ENCODE measurements around the gene CLDN2. TPM values are rescaled to one million over a fixed set of nuclear protein-coding genes. Genes with fewer than 3 reads are reported as not detected.

The CLDN2 gene
- total RNA-seq, 2 donors from 2014 or later = not detected

- no peak for DNase-seq (ENCODE audit: low spot score)
- intact Hi-C loops (cut with DNase I) = no loop called here
These were observed 7.3 kb upstream of the CLDN2 start for GRCh38 chrX:106912864-106913263.

- DNase-seq (ENCODE audit: low spot score) = no peak
- intact Hi-C loops (cut with DNase I) = no loop called here
These were observed 2.2 kb upstream of the CLDN2 start for GRCh38 chrX:106917830-106918500.

GRCh38 chrX:106921637-106922036 is 1.4 kb downstream of the CLDN2 start:
- DNase-seq (ENCODE audit: low spot score) = no peak
- intact Hi-C loops (cut with DNase I) = no loop called here

- no peak for DNase-seq (ENCODE audit: low spot score)
- intact Hi-C loops (cut with DNase I) = no loop called here
These were observed 6.8 kb downstream of the CLDN2 start for GRCh38 chrX:106927023-106927422.

GRCh38 chrX:106927700-106928099 is 7.5 kb downstream of the CLDN2 start:
- intact Hi-C loops (cut with DNase I) = no loop called here
- DNase-seq (ENCODE audit: low spot score) = no peak

GRCh38 chrX:106928227-106928626 is 8.0 kb downstream of the CLDN2 start:
- DNase-seq (ENCODE audit: low spot score) = no peak
- intact Hi-C loops (cut with DNase I) = no loop called here

- intact Hi-C loops (cut with DNase I) = loop anchor here in 1 of 2 donors (5.0 kb wide), 1 partner anchor 35 kb away; no protein-coding TSS in a partner anchor
- DNase-seq (ENCODE audit: low spot score) = no peak
These were observed 11.8 kb downstream of the CLDN2 start for GRCh38 chrX:106931831-106932491.

GRCh38 chrX:106932492-106932923 is 12.3 kb downstream of the CLDN2 start:
- intact Hi-C loops (cut with DNase I) = loop anchor here in 1 of 2 donors (5.0 kb wide), 1 partner anchor 35 kb away; no protein-coding TSS in a partner anchor
- no peak for DNase-seq (ENCODE audit: low spot score)

- intact Hi-C loops (cut with DNase I) = loop anchor here in 1 of 2 donors (5.0 kb wide), 1 partner anchor 36 kb away; no protein-coding TSS in a partner anchor
- DNase-seq (ENCODE audit: low spot score) = no peak
These were observed 12.8 kb downstream of the CLDN2 start for GRCh38 chrX:106932960-106933537.

- intact Hi-C loops (cut with DNase I) = loop anchor here in 1 of 2 donors (5.0 kb wide), 1 partner anchor 36 kb away; no protein-coding TSS in a partner anchor
- peak; percentile 80 for DNase-seq (ENCODE audit: low spot score)
These were observed 13.3 kb downstream of the CLDN2 start for GRCh38 chrX:106933538-106933961.

- intact Hi-C loops (cut with DNase I) = no loop called here
- DNase-seq (ENCODE audit: low spot score) = no peak
These were observed 15.0 kb downstream of the CLDN2 start for GRCh38 chrX:106935175-106935574.

- intact Hi-C loops (cut with DNase I) = no loop called here
- DNase-seq (ENCODE audit: low spot score) = no peak
These were observed 16.0 kb downstream of the CLDN2 start for GRCh38 chrX:106936246-106936645.

- intact Hi-C loops (cut with DNase I) = no loop called here
- DNase-seq (ENCODE audit: low spot score) = no peak
These were observed 19.4 kb downstream of the CLDN2 start for GRCh38 chrX:106939566-106939965.

- no peak for DNase-seq (ENCODE audit: low spot score)
- intact Hi-C loops (cut with DNase I) = no loop called here
These were observed 19.9 kb downstream of the CLDN2 start for GRCh38 chrX:106940068-106940467.

GRCh38 chrX:106946464-106946863 is 26.3 kb downstream of the CLDN2 start:
- DNase-seq (ENCODE audit: low spot score) = no peak
- intact Hi-C loops (cut with DNase I) = no loop called here

GRCh38 chrX:106948641-106949040 is 28.4 kb downstream of the CLDN2 start:
- no peak for DNase-seq (ENCODE audit: low spot score)
- intact Hi-C loops (cut with DNase I) = no loop called here

- DNase-seq (ENCODE audit: low spot score) = no peak
- intact Hi-C loops (cut with DNase I) = no loop called here
These were observed 29.2 kb downstream of the CLDN2 start for GRCh38 chrX:106949366-106949765.

- no peak for DNase-seq (ENCODE audit: low spot score)
- intact Hi-C loops (cut with DNase I) = no loop called here
These were observed 30.2 kb downstream of the CLDN2 start for GRCh38 chrX:106950381-106950780.

GRCh38 chrX:106951230-106951629 is 31.0 kb downstream of the CLDN2 start:
- DNase-seq (ENCODE audit: low spot score) = no peak
- intact Hi-C loops (cut with DNase I) = no loop called here

GRCh38 chrX:106952089-106952488 is 31.9 kb downstream of the CLDN2 start:
- DNase-seq (ENCODE audit: low spot score) = no peak
- intact Hi-C loops (cut with DNase I) = no loop called here

Measured in posterior vena cava (tissue), 2 donors.